H1 (cell line): ENCODE data around the gene RPTOR. TPM values are rescaled to one million over a fixed set of nuclear protein-coding genes. Genes with fewer than 3 reads are reported as not detected.

Experiments
- CTCF ChIA-PET: fragments of 300-600 bp; sonication (Branson Sonifier 250); formaldehyde crosslinking; loops from one replicate; lab custom pipeline; 2021; ENCODE audit not compliant: partially characterized antibody; lab: Charles Lee
- POLR2A ChIA-PET: fragments of 300-600 bp; sonication (Branson Sonifier 250); formaldehyde crosslinking; loops from one replicate; lab custom pipeline; 2021; ENCODE audit warnings: inconsistent platforms; ENCODE audit not compliant: partially characterized antibody; lab: Charles Lee
- DNase-seq, 2 experiments: peaks; one replicate each; pipeline versions ENCODE4 v3.0.0 to v3.0.0-alpha.2; 2010 to 2022; ENCODE audit warnings: low spot score in 2 of 2, low read depth in 1 of 2, mixed read lengths in 1 of 2
- FAIRE-seq: peaks from 2 replicates; lab custom pipeline; 2011; peaks lifted over from hg19 to GRCh38; lab: Jason Lieb, UNC
- H2AFZ ChIP-seq: 2 replicates; pipeline ENCODE4 v1.8.1; 2012; ENCODE audit warnings: low read length, inconsistent platforms
- H2AK5ac ChIP-seq: 2 replicates; pipeline ENCODE4 v1.6.1; 2013; ENCODE audit warnings: low read depth, low read length
- H2BK120ac ChIP-seq: replicated peaks from 2 replicates; pipeline ENCODE3; 2013; ENCODE audit warnings: low read depth, low read length, inconsistent platforms
- H2BK12ac ChIP-seq: 2 replicates; pipeline ENCODE4 v1.6.1; 2013; ENCODE audit warnings: low read depth, low read length
- H2BK15ac ChIP-seq: 2 replicates; pipeline ENCODE4 v1.6.1; 2013; ENCODE audit warnings: low read length
- H2BK20ac ChIP-seq: 2 replicates; pipeline ENCODE4 v1.6.1; 2013; ENCODE audit warnings: low read length
- H2BK5ac ChIP-seq: 2 replicates; pipeline ENCODE4 v1.6.1; 2013; ENCODE audit warnings: low read depth, low read length
- H3K14ac ChIP-seq: 2 replicates; pipeline ENCODE4 v1.6.1; 2013; ENCODE audit warnings: inconsistent platforms; ENCODE audit not compliant: insufficient read length
- H3K18ac ChIP-seq: 2 replicates; pipeline ENCODE4 v1.6.1; 2013; ENCODE audit warnings: low read length; ENCODE audit errors: extremely low read depth
- H3K23ac ChIP-seq: 2 replicates; pipeline ENCODE4 v1.6.1; 2013; ENCODE audit warnings: inconsistent platforms; ENCODE audit not compliant: insufficient read length
- H3K23me2 ChIP-seq: 2 replicates; pipeline ENCODE4 v1.6.1; 2013; ENCODE audit warnings: low read depth, low read length
- H3K27ac ChIP-seq: 2 replicates; pipeline ENCODE4 v1.6.1; 2011; ENCODE audit warnings: low read depth, low read length, inconsistent platforms
- H3K27me3 ChIP-seq, 4 experiments: replicated peaks in 1 of 4; 1 replicate in 1 of 4; 2 replicates in 3 of 4; pipeline versions ENCODE4 v1.6.1 to v1.8.1; 2011 to 2013; ENCODE audit warnings: low read length in 3 of 4, mild to moderate bottlenecking in 3 of 4, inconsistent platforms in 2 of 4, mixed read lengths in 2 of 4, moderate library complexity in 1 of 4; ENCODE audit not compliant: control insufficient read depth in 3 of 4, insufficient read depth in 3 of 4; ENCODE audit errors: extremely low read depth in 1 of 4
- H3K36me3 ChIP-seq, 4 experiments: 2 replicates each; pipeline versions ENCODE4 v1.6.1 to v1.8.1; 2011 to 2013; ENCODE audit warnings: mild to moderate bottlenecking in 4 of 4, low read length in 3 of 4, moderate library complexity in 2 of 4, control low read depth in 1 of 4, inconsistent platforms in 1 of 4; ENCODE audit not compliant: insufficient read depth in 4 of 4, control insufficient read depth in 2 of 4
- H3K4ac ChIP-seq: replicated peaks from 2 replicates; pipeline ENCODE3; 2013; ENCODE audit warnings: low read length, low read depth, mixed read lengths, inconsistent platforms; ENCODE audit not compliant: insufficient read length
- H3K4me1 ChIP-seq, 4 experiments: replicated peaks in 1 of 4; 1 replicate in 1 of 4; 2 replicates in 3 of 4; pipeline versions ENCODE4 v1.6.1 to v1.8.1; 2011 to 2013; ENCODE audit warnings: low read length in 3 of 4, inconsistent platforms in 2 of 4, mixed read lengths in 1 of 4; ENCODE audit not compliant: insufficient read depth in 4 of 4, control insufficient read depth in 3 of 4
- H3K4me2 ChIP-seq, 2 experiments: 2 replicates each; pipeline versions ENCODE4 v1.6.1 to v1.8.1; 2011 to 2013; ENCODE audit warnings: low read depth in 2 of 2, low read length in 2 of 2, control low read depth in 1 of 2, inconsistent platforms in 1 of 2, mild to moderate bottlenecking in 1 of 2; ENCODE audit not compliant: insufficient read depth in 1 of 2
- H3K4me3 ChIP-seq, 4 experiments: fragments of 200-600, 300-600 bp in 1 of 4; sonication (generic), shearing (Covaris generic), sonication (Bioruptor Twin) in 1 of 4; 2 replicates each; pipeline versions ENCODE4 v1.5.1 to v1.8.1; 2011 to 2016; ENCODE audit warnings: low read length in 4 of 4, low read depth in 3 of 4, control low read depth in 2 of 4, inconsistent platforms in 2 of 4, mild to moderate bottlenecking in 2 of 4, mixed read lengths in 1 of 4, moderate library complexity in 1 of 4; ENCODE audit not compliant: insufficient read depth in 2 of 4; ENCODE audit errors: extremely low read depth in 1 of 4
- H3K56ac ChIP-seq: replicated peaks from 2 replicates; pipeline ENCODE3; 2013; ENCODE audit warnings: low read depth, mild to moderate bottlenecking, mixed read lengths, low read length, inconsistent platforms; ENCODE audit not compliant: insufficient read length
- H3K79me1 ChIP-seq: 2 replicates; pipeline ENCODE4 v1.6.1; 2013; ENCODE audit warnings: low read depth, low read length, control low read depth
- H3K79me2 ChIP-seq, 2 experiments: 2 replicates each; pipeline versions ENCODE4 v1.6.1 to v1.8.1; 2012 to 2013; ENCODE audit warnings: low read length in 2 of 2, mild to moderate bottlenecking in 2 of 2, inconsistent platforms in 1 of 2; ENCODE audit not compliant: insufficient read depth in 2 of 2, control insufficient read depth in 1 of 2
- H3K9ac ChIP-seq, 4 experiments: replicated peaks in 1 of 4; 1 replicate in 1 of 4; 2 replicates in 3 of 4; pipeline versions ENCODE4 v1.6.1 to v1.8.1; 2011 to 2013; ENCODE audit warnings: low read depth in 3 of 4, low read length in 3 of 4, control low read depth in 2 of 4, mild to moderate bottlenecking in 2 of 4, moderate library complexity in 2 of 4, inconsistent platforms in 1 of 4; ENCODE audit errors: extremely low read depth in 1 of 4
- H3K9me3 ChIP-seq, 2 experiments: 2 replicates each; pipeline versions ENCODE4 v1.6.1 to v1.8.1; 2012 to 2013; ENCODE audit warnings: mild to moderate bottlenecking in 2 of 2, moderate library complexity in 2 of 2, control low read depth in 1 of 2, inconsistent platforms in 1 of 2, low read depth in 1 of 2, low read length in 1 of 2, mixed read lengths in 1 of 2; ENCODE audit not compliant: insufficient read depth in 2 of 2
- H4K20me1 ChIP-seq, 2 experiments: replicated peaks in 1 of 2; 2 replicates each; pipeline versions ENCODE3 to v1.8.1; 2011 to 2013; ENCODE audit warnings: inconsistent platforms in 2 of 2, low read length in 2 of 2, mild to moderate bottlenecking in 1 of 2; ENCODE audit not compliant: insufficient read depth in 2 of 2, control insufficient read depth in 1 of 2
- H4K5ac ChIP-seq: 2 replicates; pipeline ENCODE4 v1.6.1; 2013; ENCODE audit warnings: low read length, low read depth, mixed read lengths, inconsistent platforms; ENCODE audit not compliant: insufficient read length
- H4K8ac ChIP-seq: 2 replicates; pipeline ENCODE4 v1.8.0; 2013; ENCODE audit warnings: mild to moderate bottlenecking, moderate library complexity, low read length, inconsistent platforms; ENCODE audit not compliant: insufficient read depth; ENCODE audit errors: extremely low read depth
- H4K91ac ChIP-seq: replicated peaks from 2 replicates; pipeline ENCODE3; 2013; ENCODE audit warnings: low read length, mixed read lengths, inconsistent platforms; ENCODE audit not compliant: insufficient read length
- BRCA1 ChIP-seq: IDR thresholded peaks from 2 replicates; pipeline ENCODE4 v1.6.1; 2012; ENCODE audit warnings: low read depth, low read length, improper control_type of control experiment
- EGR1 ChIP-seq: IDR thresholded peaks from 2 replicates; pipeline ENCODE4 v1.6.1; 2011; ENCODE audit warnings: low read depth, low read length, borderline replicate concordance
- JUN ChIP-seq: IDR thresholded peaks from 2 replicates; pipeline ENCODE4 v1.6.1; 2011; ENCODE audit warnings: low read depth, mild to moderate bottlenecking, improper control_type of control experiment, low read length
- RNF2 ChIP-seq: fragments of 200-900, 300-1000 bp; sonication (generic); IDR thresholded peaks from 2 replicates; pipeline ENCODE4 v1.7.1; 2016; ENCODE audit warnings: borderline replicate concordance, low read depth, mild to moderate bottlenecking, antibody characterized with exemption, low read length; ENCODE audit not compliant: poor library complexity, severe bottlenecking; ENCODE audit errors: missing control alignments
- YY1 ChIP-seq: IDR thresholded peaks from 2 replicates; pipeline ENCODE4 v1.6.1; 2011; ENCODE audit warnings: low read depth, mild to moderate bottlenecking, low read length
- WGBS, 2 experiments: shearing (Covaris generic) in 1 of 2; methylation state at CpG; one replicate each; pipeline versions ENCODE4 v1.1.6 to v1.1.7; 2013 to 2015; ENCODE audit warnings: low lambda C conversion rate in 2 of 2, mixed read lengths in 2 of 2, inconsistent platforms in 1 of 2, low coverage in 1 of 2, missing lambda C conversion rate in 1 of 2; ENCODE audit not compliant: insufficient replicate concordance in 2 of 2, insufficient coverage in 1 of 2, insufficient read length in 1 of 2; ENCODE audit errors: extremely low coverage in 1 of 2, missing lambda C conversion rate in 1 of 2; 5-methylcytosine and 5-hydroxymethylcytosine counted together
- polyA plus RNA-seq, 7 experiments: library from polyadenylated mRNA; depleted of rRNA in 3 of 7; stranded (reverse) in 5 of 7; unstranded in 2 of 7; fragments of >200 nt in 5 of 7; fragments of 200-250 nt in 2 of 7; gene quantifications; 1 replicate in 5 of 7; 2 replicates in 1 of 7; 4 replicates in 1 of 7; pipeline versions ENCODE4 v1.2.1 to v1.2.3, GENCODE V29; 2011 to 2013; ENCODE audit warnings: missing spikeins in 2 of 7, mixed read lengths in 2 of 7
- total RNA-seq: library from RNA; stranded (reverse); fragmentation: NEBNext Ultra II Directional; extraction: Animal tissue kit (Norgen Biotek cat#: 25700); gene quantifications from 2 replicates; pipeline ENCODE4 v1.2.1, GENCODE V29; 2021

RPTOR gene
- total and polyA plus RNA-seq, 2 of the 8 experiments (the other 6 are each of a cell fraction or from before 2014, with no cell fraction given) = 6.9 to 28.7 TPM

- ChIA-PET CTCF (interaction anchor here (1.0 kb wide), 1 partner anchor 25 kb away, joined by 3 read pairs; no protein-coding TSS in a partner anchor), POLR2A (no interaction called here)
- Histone ChIP-seq H2BK15ac (no peak overlapping the region), H3K23ac (no peak overlapping the region), H3K79me1 (peaks cover 14% of the 10 kb centered on the region), H2AK5ac (0 out of 2 replicates have a peak overlapping the region, but pooled peaks have one; percentile 53), H3K79me2 (peaks cover 0 to 56% of the 10 kb centered on the region in 2 experiments; a peak in 3 of 4 replicates), H4K20me1 (peaks cover 2 to 4% of the 10 kb centered on the region in 2 experiments), H2BK20ac (no peak overlapping the region), H3K27me3 (no peaks in the 10 kb centered on the region), H3K4me3 (no peak overlapping the region), H3K4me2 (no peak overlapping the region), H3K4ac (no peak overlapping the region), H3K9ac (no peak overlapping the region), H3K4me1 (peaks cover 0 to 4% (median 0%) of the 10 kb centered on the region in 4 experiments; a peak in 3 of 7 replicates), H3K18ac (no peak overlapping the region), H2BK12ac (no peak overlapping the region), H4K91ac (no peak overlapping the region), H3K14ac (no peak overlapping the region), H3K27ac (0 out of 2 replicates have a peak overlapping the region, but pooled peaks have one; percentile 1), H3K9me3 (no peaks in the 10 kb centered on the region), H3K23me2 (no peaks in the 10 kb centered on the region), H2BK5ac (0 out of 2 replicates have a peak overlapping the region, but pooled peaks have one; percentile 60), H2AFZ (no peak overlapping the region), H4K5ac (no peak overlapping the region), H4K8ac (no peak overlapping the region), H2BK120ac (no peak overlapping the region), H3K36me3 (no peaks in the 10 kb centered on the region; a peak in 1 of 8 replicates), H3K56ac (no peak overlapping the region)
- FAIRE-seq (no peak), DNase-seq (no peak)
- 81% methylated on average over 8 of the region's 8 CpGs; no CpG with 5 or more reads in 1 of the 2 experiments for WGBS, 2 experiments
- TF ChIP-seq YY1 = no peak
- no peak for TF ChIP-seq RNF2
- no peak for TF ChIP-seq EGR1
- no peak for TF ChIP-seq BRCA1
- no peak for TF ChIP-seq JUN
Measured at GRCh38 chr17:80599546-80600305, 55.1 kb downstream of the RPTOR start.
